HG02973 (cell line): Measurements from ENCODE around the gene HIPK1.
"Not testable (repeated sequence)": the region's sequence is repeated elsewhere in the genome, so short reads cannot be mapped to it uniquely, and the experiment has no call there.

ENCODE experiments used
- ATAC-seq: cut with Tn5 transposase; IDR thresholded peaks from one replicate; pipeline ENCODE4 v1.9.1; 2021; ENCODE audit warnings: moderate library complexity; ENCODE audit not compliant: unreplicated experiment

The HIPK1 gene

GRCh38 chr1:114009393-114009792 is 80.3 kb downstream of the HIPK1 start:
- no peak for ATAC-seq

DNA sequence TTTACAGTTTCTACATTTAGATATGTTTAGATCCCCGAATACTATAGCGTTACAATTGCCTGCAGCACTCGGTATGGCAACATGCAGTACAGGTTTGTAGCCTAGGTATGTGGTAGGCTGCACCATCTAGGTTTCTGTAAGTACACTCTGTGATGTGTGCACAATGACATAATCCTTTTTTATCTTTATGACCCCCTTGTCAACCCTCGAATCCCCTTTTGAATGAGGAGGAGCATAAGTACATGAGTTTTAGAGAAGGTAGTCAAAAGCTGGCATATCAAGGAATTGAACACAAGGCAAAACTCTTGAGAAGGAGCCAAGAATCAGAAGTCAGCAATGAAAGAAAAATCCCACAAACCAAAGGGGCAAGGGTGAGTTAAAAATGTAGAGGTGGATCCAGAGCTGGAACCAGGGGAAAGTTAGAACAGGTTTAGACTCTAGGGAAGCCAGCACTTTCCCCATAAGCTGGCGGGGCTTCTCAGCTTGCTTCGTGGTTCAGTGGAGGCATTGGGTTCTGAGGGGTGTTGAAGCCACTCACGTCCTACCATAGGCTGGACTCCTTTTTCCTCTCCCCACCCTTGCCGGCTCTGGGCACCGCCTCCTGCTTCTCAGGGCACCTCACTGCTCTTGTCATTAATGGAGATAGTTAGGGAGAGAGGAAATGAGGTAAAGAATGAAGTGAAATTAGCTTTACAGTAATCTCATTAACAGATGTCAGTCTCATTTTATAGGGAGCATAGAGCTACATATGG is 81.5 kb downstream of the HIPK1 start:
- ATAC-seq: no peak

DNA sequence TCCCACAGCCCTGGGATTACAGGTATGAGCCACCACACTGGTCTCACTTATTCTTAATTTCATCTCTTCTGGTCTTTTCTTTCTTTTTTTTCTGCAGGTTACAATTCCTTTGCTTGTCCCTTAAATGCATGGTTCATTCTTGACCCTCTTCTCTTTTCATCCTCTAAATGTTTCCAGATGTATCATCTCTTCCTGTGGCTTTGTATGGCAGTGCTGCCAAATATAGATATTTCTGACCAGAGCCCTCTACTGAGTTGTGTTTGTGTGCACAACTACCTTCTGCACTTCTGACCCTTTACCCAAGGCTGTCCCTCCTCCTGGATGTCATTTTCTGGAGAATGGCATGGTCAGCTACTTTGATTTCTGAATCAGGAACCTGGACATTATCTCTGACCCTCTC is 82.7 kb downstream of the HIPK1 start:
- ATAC-seq: no peak

GRCh38 chr1:114015075-114015474 is 86.0 kb downstream of the HIPK1 start:
- no peak for ATAC-seq

DNA sequence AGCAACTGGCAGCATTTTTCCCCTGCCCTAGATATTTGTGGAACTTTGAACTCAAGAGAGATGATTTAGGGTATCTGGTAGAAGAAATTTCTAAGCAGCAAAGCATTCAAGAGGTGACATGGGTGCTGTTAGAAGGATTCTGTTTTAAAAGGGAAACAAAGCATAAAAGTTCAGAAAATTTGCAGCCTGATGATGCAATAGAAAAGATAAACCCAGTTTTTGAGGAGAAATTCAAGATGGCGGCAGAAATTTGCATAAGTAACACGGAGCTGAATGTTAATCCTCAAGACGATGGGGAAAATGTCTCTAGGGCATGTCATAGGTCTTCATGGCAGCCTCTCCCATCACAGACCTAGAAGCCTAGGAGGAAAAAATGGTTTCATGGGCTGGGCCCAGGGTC is 90.6 kb downstream of the HIPK1 start:
- not testable (repeated sequence) for ATAC-seq

GRCh38 chr1:114021665-114022099 is 92.6 kb downstream of the HIPK1 start:
- no peak for ATAC-seq

DNA sequence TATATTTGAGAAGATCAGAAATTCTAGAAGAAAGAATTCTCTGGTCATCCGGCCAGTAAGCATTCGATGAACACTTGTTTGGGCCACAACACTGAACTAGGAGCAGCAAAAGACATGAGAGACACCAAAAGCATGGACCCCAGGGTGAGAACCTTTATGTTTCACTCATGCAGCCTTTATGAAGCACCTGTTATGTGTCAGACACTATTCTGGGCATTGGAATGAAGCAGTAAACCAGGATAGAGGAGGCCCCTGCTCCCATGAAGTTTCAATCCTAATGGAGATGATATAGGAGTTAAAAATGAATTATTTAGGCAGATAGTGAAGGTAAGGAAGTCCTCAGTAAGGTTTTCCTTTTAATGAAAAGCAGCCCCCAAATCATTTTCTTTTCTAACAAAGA is 93.8 kb downstream of the HIPK1 start:
- no peak for ATAC-seq

- no peak for ATAC-seq
These were observed 94.3 kb downstream of the HIPK1 start for GRCh38 chr1:114023377-114023776.

- ATAC-seq: no peak
These were observed 94.9 kb downstream of the HIPK1 start for GRCh38 chr1:114024049-114024448.

DNA sequence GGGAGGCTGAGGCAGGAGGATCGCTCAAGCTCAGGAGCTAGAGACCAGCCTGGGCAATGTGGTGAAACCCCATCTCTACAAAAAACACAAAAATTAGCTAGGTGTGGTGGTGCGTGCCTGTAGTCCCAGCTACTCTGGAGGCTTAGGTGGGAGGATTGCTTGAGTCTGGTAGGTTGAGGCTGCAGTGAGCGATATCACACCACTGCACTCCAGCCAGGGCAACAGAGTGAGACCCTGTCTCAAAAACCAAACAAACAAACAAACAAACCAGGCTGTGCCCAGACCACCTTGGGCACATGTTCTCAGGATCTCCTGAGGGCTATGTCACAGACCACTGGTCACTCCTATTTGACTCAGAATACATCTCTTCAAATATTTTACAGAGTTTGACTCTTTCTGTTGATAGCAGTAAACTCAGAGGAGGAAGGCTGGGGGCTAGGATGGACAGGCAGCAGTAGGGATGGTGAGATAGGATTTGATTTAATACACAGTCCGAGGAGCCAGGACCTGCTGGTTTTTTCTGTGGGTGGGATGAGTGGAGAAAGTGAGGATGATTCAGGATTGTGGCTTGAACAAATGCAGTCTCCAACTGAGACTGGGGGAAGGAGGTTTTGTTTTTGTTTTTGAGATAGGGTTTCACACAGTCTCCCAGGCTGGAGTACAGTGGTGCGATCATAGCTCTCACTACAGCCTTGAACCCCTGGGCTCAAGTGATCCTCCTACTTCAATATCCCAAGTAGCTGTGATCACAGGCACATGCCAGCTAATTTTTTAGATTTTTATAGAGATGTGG is 96.7 kb downstream of the HIPK1 start:
- no peak for ATAC-seq

- no peak for ATAC-seq
These were observed 97.7 kb downstream of the HIPK1 start for GRCh38 chr1:114026797-114027196.
